KMS-11 (cell line): ENCODE measurements around the gene GCSAM.

Experiments used
- H2AFZ ChIP-seq: fragments of 200-600 bp; sonication (generic); 2 replicates; pipeline ENCODE4 v1.6.1; 2016; ENCODE audit warnings: antibody characterized with exemption, mixed run types, low read depth
- H3K27ac ChIP-seq: fragments of 200-600 bp; sonication (generic); 2 replicates; pipeline ENCODE4 v1.6.1; 2016; ENCODE audit warnings: mild to moderate bottlenecking, mixed run types
- H3K27me3 ChIP-seq: fragments of 200-600 bp; sonication (generic); 2 replicates; pipeline ENCODE4 v1.6.1; 2017; ENCODE audit warnings: mild to moderate bottlenecking, low read depth, mixed run types, moderate library complexity; ENCODE audit not compliant: insufficient read depth
- H3K36me3 ChIP-seq: fragments of 200-600 bp; sonication (generic); 2 replicates; pipeline ENCODE4 v1.6.1; 2017; ENCODE audit warnings: mild to moderate bottlenecking, mixed run types; ENCODE audit not compliant: insufficient read depth
- H3K4me1 ChIP-seq: fragments of 200-600 bp; sonication (generic); 2 replicates; pipeline ENCODE4 v1.6.1; 2016; ENCODE audit warnings: mild to moderate bottlenecking, low read depth, mixed run types; ENCODE audit not compliant: poor library complexity, severe bottlenecking
- H3K4me2 ChIP-seq: fragments of 200-600 bp; sonication (generic); 2 replicates; pipeline ENCODE4 v1.7.0; 2016; ENCODE audit warnings: mild to moderate bottlenecking, mixed run types
- H3K4me3 ChIP-seq: fragments of 200-600 bp; sonication (generic); IDR thresholded peaks from 2 replicates; pipeline ENCODE4 v1.6.1; 2017; ENCODE audit warnings: low read depth, low read length, mixed read lengths; ENCODE audit not compliant: insufficient read depth
- H3K79me2 ChIP-seq: fragments of 200-600 bp; sonication (generic); 2 replicates; pipeline ENCODE4 v1.6.1; 2016; ENCODE audit warnings: low read depth, mixed run types; ENCODE audit not compliant: insufficient read depth
- H3K9ac ChIP-seq: fragments of 200-600 bp; sonication (generic); 2 replicates; pipeline ENCODE4 v1.6.1; 2016; ENCODE audit warnings: mild to moderate bottlenecking, mixed run types
- H4K20me1 ChIP-seq: fragments of 200-600 bp; sonication (generic); 2 replicates; pipeline ENCODE4 v1.6.1; 2016; ENCODE audit warnings: mild to moderate bottlenecking, mixed run types; ENCODE audit not compliant: insufficient read depth
- CTCF ChIP-seq: fragments of 200-600 bp; sonication (generic); conservative IDR thresholded peaks from 2 replicates; pipeline ENCODE4 v1.6.1; 2017; ENCODE audit warnings: low read depth, mild to moderate bottlenecking, antibody characterized with exemption, low read length, moderate library complexity, mixed read lengths

Gene GCSAM

GRCh38 chr3:112111785-112112402 is 21.2 kb downstream of the GCSAM start:
- Histone ChIP-seq H3K9ac (no peak overlapping the region), H3K27me3 (no peaks in the 10 kb centered on the region), H3K27ac (no peak overlapping the region), H2AFZ (no peak overlapping the region), H3K4me2 (no peak overlapping the region), H3K4me3 (no peak overlapping the region), H3K36me3 (no peaks in the 10 kb centered on the region), H3K79me2 (no peaks in the 10 kb centered on the region), H3K4me1 (peaks cover 37% of the 10 kb centered on the region), H4K20me1 (no peaks in the 10 kb centered on the region)
- TF ChIP-seq CTCF, result peak; percentile 92

DNA sequence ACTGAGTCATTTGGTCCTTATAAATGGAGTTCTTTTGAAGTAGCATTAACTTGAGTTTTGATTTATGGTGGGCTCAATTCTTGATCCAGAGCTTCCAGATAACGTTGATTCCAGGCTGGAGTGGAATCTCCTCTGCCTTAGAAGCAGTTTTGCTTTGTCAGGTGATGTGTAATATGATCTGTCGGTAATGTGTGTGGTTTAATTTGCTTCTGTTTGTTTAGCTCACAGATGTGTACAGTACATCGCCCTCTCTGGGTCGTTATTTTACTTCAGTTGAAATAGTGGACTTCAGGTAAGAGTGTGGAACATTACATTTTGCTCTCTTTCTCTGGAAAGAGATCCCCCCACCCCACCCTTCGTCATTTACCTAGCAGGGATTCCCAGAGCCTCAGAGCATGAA is 23.7 kb downstream of the GCSAM start:
- H2AFZ ChIP-seq, result 0 out of 2 replicates have a peak overlapping the region, but pooled peaks have one; percentile 24
- no peaks in the 10 kb centered on the region for H4K20me1 ChIP-seq
- no peaks in the 10 kb centered on the region for H3K79me2 ChIP-seq
- H3K4me1 ChIP-seq, result peaks cover 37% of the 10 kb centered on the region
- TF ChIP-seq CTCF, result no peak
- peak overlapping the region; percentile 51 for H3K4me2 ChIP-seq
- H3K9ac ChIP-seq, result no peak overlapping the region
- H3K36me3 ChIP-seq, result no peaks in the 10 kb centered on the region
- H3K27ac ChIP-seq, result no peak overlapping the region
- H3K4me3 ChIP-seq, result no peak overlapping the region
- no peaks in the 10 kb centered on the region for H3K27me3 ChIP-seq

DNA sequence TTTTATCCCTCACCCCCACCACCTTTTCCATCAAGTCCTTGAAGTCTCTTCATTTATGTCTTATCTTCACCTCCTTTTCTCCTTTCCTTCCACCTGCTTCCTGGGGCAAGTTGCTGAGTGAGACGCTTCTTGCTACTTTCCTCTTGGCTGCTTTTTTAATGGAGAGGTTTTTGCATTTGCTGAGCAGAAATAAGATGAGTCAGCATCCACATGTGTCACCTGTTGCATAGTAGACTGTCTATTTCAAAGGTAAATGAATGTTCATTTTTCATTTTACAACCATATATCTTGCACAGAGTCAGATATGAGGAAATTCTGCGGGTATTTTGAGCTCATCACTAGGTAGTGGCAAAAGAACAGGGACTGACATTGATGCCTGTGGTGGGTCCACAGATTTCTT is 28.3 kb downstream of the GCSAM start:
- Histone ChIP-seq H2AFZ (no peak overlapping the region), H4K20me1 (no peaks in the 10 kb centered on the region), H3K79me2 (no peaks in the 10 kb centered on the region), H3K27ac (no peak overlapping the region), H3K36me3 (no peaks in the 10 kb centered on the region), H3K4me1 (peaks cover 15% of the 10 kb centered on the region), H3K4me2 (no peak overlapping the region), H3K4me3 (no peak overlapping the region), H3K9ac (no peak overlapping the region), H3K27me3 (no peaks in the 10 kb centered on the region)
- TF ChIP-seq CTCF, result no peak

DNA sequence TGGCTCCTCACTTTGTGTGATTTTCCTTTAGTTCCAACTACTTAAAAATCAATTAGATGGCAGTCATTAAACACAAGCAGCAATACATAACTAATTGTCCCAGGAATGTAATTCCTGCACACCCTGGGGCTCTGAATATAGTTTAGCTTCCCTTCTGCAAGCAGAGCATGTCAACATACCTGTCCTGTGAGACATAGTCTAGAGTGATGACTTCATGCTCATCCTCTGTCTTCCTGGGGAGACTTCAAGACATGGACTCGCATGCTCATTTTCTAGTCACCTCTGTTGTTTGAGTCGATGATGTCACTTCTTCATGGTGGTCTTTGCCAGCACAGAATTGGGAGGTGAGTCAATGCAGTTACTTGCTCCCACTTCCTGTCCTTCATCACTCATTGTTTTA is 31.1 kb downstream of the GCSAM start:
- no peaks in the 10 kb centered on the region for H3K79me2 ChIP-seq
- no peaks in the 10 kb centered on the region for H4K20me1 ChIP-seq
- no peaks in the 10 kb centered on the region for H3K27me3 ChIP-seq
- no peak overlapping the region for H3K27ac ChIP-seq
- H3K9ac ChIP-seq, result no peak overlapping the region
- H2AFZ ChIP-seq, result no peak overlapping the region
- no peak for TF ChIP-seq CTCF
- no peak overlapping the region for H3K4me3 ChIP-seq
- no peaks in the 10 kb centered on the region for H3K36me3 ChIP-seq
- H3K4me1 ChIP-seq, result peaks cover 9% of the 10 kb centered on the region
- H3K4me2 ChIP-seq, result no peak overlapping the region
